GM19193 (cell line): ENCODE measurements around the gene RAP2A.

Experiments used
- POLR2A ChIP-seq: IDR thresholded peaks from 4 replicates; pipeline ENCODE4 v1.6.1; 2011; ENCODE audit not compliant: insufficient read depth, insufficient read length; ENCODE audit errors: extremely low read depth

RAP2A gene

GRCh38 chr13:97432232-97432916 lies 1.6 kb upstream of the RAP2A start:
- peak; percentile 84 for TF ChIP-seq POLR2A

DNA sequence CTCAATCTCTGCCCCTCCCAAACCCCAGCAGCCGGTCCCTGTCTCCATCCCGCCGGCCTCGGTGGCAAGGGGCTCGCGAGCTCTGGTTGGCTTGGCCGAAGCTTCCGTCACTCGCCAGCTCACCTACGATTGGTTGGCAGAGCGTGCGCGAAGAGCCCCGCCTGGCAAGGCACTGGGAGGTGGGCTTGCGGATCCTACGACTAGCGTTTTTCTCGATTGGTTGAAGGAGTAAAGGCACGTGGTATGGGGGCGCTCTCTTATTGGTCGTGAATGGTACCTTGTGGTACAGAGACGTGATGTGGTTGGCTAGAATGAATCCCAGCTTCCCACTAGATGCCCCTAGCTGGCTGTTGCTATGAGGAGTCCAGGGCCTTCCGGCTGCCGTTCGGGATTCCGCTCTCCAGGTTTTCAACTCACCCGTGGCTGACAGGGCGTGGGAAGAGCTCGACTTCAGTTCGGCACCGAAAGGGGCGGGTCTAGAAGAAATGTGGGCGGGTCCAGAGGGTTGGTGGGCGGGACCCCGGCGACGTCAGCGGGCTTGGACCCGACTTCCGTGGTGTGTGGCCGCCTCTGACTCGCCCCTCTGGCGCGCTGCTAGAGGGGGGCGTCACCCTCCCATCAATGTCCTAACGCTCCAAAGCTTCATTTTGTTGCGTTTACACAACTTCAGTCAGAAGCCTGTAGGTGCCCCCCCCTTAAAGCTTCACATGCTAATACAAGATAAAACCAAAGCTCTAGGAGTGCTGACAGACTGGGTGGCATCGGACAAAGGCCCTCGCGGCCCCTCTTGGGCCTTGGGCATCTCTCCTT lies 847 bp upstream of the RAP2A start:
- peak; percentile 8 for TF ChIP-seq POLR2A

- TF ChIP-seq POLR2A: peak; percentile 13
These were observed 630 bp downstream of the RAP2A start for GRCh38 chr13:97434397-97435201.

GRCh38 chr13:97435323-97435722 lies 1.4 kb downstream of the RAP2A start:
- no peak for TF ChIP-seq POLR2A

DNA sequence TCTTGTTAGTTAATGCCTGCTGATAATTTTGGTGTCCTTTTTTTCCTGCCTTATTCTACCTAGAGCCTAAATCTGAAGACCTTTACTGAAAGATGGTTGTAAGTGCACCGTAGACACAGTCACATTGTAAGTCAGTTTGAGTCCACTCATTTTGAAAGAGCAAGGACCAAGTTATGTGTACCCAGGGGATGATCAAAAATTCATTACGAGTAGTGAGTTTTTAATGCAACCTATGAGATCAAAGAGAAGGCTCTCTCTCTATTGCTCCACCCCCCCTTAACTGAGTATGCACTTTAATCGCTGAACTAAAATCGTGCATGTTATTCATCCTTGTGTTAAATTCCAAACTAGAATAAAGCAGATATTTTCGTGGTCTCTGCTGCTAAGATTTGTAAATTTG lies 1.8 kb downstream of the RAP2A start:
- no peak for TF ChIP-seq POLR2A

DNA sequence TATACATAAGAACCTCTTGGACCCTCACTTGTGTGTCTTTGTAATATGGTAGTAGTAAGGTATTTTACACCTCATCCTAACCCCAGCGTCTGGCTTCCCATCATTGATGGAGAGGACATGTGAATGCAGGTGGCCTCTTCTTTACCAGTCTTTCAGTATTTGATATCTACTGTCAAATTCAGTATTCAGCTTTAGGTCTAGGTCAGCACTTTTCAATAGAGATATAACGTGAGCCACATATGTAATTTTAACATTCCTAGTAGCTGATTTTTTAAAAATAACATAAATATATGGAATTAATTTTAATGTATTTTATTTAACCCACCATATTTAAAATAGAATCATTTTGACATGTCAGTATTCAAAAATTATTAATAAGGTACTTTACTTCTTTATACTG lies 2.9 kb downstream of the RAP2A start:
- TF ChIP-seq POLR2A: no peak

- TF ChIP-seq POLR2A: no peak
These were observed 3.8 kb downstream of the RAP2A start for GRCh38 chr13:97437729-97438128.

GRCh38 chr13:97438856-97439595 lies 5.1 kb downstream of the RAP2A start:
- TF ChIP-seq POLR2A: no peak

DNA sequence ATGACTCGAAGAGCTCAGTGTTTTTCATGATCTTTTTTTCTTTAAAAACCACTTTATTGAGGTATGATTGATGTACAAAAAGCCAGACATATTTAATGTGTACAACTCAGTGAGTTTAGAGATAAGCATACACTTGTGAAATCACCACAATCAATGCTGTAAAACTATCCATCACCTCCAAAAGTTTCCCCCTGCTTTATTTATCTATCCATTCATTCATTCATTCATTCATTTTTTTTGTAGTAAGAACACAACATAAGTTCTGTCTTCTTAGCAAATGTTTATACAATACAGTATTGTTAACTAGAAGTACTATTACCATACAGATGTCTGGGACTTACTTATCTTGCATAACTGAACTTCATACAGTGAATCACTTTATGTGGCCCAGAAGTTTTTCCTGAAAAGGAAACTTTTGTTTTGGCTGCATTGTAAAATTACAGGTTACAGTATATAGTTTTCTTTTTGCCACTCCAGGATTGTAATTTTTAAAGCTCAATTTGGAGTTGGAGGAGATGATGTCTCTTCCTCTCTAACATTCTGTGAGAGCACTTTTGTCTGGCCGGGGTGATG lies 6.7 kb downstream of the RAP2A start:
- TF ChIP-seq POLR2A: no peak

DNA sequence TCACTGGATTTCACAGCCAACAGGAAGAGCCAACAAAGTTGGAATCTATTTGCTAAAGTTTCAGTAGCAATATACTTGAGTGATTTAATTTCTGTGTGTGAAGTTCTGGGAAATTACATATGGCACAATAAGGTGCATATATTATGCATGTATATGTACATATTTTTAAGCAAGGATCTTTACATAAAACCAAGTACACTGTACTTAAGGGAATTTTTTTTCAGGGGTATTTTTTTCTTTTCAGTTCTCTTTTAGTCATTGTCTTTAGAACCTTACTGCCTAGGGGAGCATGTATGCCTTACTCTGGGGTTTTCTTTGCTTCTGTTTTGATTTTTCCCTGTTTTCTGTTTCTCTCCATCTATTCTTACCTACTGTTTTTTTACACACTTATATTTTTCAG lies 7.4 kb downstream of the RAP2A start:
- TF ChIP-seq POLR2A: no peak

DNA sequence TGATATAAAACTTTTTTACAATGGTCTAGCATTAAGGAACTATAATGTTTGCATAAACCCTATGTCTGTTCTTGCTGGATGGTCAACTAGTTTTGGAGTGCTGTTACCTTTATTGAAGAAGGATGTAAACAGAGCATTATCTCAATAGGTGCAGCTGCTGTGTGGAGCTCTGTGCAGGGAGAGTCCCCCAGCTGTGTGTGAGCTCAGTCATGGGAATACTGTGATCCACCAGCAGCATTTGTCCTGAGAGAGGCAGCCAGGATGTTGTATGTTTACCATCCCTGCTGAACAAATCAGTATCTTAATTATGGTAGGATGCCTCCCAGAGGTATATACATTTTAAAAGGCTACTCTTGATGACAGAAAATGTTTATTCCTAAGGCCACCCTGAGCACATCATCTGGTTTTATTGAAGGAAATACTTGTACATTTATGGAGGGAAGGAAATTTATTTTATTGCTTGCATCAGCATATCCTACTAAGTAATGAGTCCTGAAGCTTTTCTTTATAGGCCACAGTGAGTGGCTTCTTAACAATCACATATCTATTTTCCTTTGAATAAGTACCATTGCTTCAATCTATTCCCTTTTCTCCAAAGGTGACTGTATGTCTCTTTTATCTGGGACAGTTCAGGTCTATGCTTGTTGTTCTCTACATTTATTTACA lies 11.7 kb downstream of the RAP2A start:
- TF ChIP-seq POLR2A: no peak

DNA sequence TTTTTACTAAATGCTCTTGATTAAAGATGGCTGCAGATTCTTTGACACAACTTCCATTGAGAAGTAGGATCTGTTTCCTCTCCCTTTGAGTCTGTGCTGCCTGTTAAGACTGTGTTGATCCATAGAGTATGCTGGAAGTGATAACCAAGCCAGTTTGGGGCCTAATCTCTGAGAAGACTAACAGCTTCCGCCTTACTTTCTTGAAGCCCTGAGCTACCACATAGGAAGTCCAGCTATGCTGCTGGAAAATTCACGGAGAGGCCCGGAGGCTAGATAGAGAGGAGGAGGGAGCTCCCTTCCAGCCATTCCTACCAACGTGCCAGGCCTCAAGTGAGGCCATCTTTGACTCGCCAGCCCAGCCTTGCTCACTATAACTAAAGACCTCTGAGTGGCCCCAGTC lies 12.5 kb downstream of the RAP2A start:
- TF ChIP-seq POLR2A: no peak

DNA sequence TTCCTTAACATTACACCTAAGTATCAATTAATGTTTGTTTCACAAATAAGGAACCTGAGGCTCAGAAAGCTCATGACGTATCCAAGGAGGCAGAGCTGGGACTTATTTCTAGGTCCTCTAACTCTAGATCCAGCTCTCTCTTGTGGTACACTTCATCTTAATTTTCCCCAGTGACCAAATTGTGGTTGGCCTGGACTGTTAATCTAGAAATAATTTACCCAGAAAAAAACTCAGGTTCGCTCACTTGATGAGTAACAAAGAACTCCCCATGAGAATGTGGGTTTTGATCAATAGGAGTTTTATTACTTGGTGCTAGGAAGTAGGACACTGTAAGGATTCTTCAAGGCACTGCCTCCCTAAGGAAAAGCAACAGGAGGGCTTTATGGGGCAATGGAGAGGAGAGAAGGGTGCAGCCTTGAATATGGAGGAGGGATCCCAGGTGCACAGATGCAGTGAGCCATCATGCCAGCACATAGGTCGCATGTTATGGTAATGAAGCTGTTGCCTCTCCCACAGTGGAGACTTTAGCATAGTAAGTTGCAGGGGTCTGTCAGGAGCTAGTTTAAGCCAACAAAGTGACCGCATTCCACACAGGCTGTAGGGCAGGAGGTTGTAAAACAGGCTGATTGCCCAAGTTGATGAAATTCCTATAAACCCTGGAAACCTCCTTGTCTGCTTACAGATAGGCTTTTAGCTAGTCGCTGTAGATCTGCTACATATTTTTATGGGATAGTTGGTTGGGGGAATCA lies 14.7 kb downstream of the RAP2A start:
- TF ChIP-seq POLR2A: no peak
